ENCODE results near the gene YARS1. TPM values are rescaled to one million over a fixed set of nuclear protein-coding genes. Genes with fewer than 3 reads are reported as not detected.

Gene YARS1
- polyA plus RNA-seq, 2 of the 4 experiments (the other 2 are of a cell fraction), result 92.5 to 103 TPM

DNA sequence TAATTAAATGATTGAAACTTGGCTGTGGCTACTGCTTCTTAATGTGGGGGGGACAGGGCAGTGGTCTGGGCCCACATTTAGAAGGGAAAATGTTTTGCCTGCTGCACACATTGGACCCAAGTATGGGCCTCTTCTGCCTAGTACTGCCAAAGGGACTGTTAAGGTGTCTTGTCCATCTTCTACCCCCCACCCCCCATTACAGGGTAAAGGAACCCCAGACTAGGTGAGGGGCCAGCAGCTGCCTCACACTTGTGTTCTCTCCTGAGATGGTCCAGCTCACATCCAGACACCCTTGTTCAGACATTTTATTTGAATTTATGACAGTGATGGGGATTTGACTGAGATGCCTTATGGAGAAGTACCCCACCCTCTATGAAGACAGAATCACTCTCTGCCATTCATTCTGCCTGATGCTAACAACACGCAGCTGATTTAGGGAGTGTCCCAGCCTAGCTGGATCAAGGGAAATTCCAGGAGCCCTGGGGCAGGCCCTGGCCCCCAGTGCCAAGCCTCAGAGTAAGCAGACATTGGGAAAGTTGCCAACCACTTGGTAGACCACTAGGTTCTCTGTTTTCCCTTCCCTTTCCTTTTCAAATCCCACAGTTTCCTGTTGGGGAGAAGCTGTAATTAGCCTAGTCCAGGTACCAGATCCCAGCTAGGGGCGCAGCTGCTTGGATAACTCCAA, 42.1 kb downstream of the YARS1 start:
- H3K9me3 ChIP-seq, result no peaks in the 10 kb centered on the region
- H3K4me1 ChIP-seq, result peaks cover 61% of the 10 kb centered on the region
- ChIA-PET POLR2A (interaction anchor here (0.5 to 2.0 kb wide), 5 partner anchors 14 to 482 kb away, joined by 3 to 8 read pairs (median 3); no protein-coding TSS in a partner anchor), CTCF (interaction anchor here (0.5 to 17.1 kb wide), 13 partner anchors 8 to 329 kb away, joined by 3 to 383 read pairs (median 4); partner anchors contain the start of gene SYNC)
- peak overlapping the region; percentile 58 for H3K4me2 ChIP-seq
- peak in 1 of 2 experiments; percentile 22; a peak in 3 of 6 replicates for ATAC-seq
- whole genome bisulfite sequencing (ENCODE audit: missing lambda C conversion rate), result 39% methylated on average over 2 of the region's 2 CpGs
- DNase-seq (ENCODE audit: low read depth in 1 of 2, low spot score in 1 of 2), result peak in 1 of 2 experiments; percentile 60
- TF ChIP-seq JUN (IDR thresholded peaks at IDR 0.05) (0 out of 5 replicates have a peak, but pooled peaks of 1 of the 2 experiments have one; percentile 6), GATA3 (IDR thresholded peaks at IDR 0.05; ENCODE audit: borderline replicate concordance) (no peak)
- no peak for FAIRE-seq
- H3K27ac ChIP-seq, result peak overlapping the region; percentile 61 to 80
- H3K4me3 ChIP-seq, result no peak overlapping the region

DNA sequence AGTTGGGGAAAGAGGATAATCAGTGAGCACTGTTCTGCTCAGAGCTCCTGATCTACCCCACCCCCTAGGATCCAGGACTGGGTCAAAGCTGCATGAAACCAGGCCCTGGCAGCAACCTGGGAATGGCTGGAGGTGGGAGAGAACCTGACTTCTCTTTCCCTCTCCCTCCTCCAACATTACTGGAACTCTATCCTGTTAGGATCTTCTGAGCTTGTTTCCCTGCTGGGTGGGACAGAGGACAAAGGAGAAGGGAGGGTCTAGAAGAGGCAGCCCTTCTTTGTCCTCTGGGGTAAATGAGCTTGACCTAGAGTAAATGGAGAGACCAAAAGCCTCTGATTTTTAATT, 42.7 kb downstream of the YARS1 start:
- H3K27ac ChIP-seq, result peak overlapping the region; percentile 61 to 80; a peak in 4 of 6 replicates
- ATAC-seq (no peak), FAIRE-seq (no peak), DNase-seq (ENCODE audit: low read depth in 1 of 2, low spot score in 1 of 2) (no peak)
- TF ChIP-seq MYC (IDR thresholded peaks at IDR 0.05; ENCODE audit: borderline replicate concordance, low read length) (no peak), ZFP36 (IDR thresholded peaks at IDR 0.05; ENCODE audit: borderline replicate concordance, partially characterized antibody) (no peak), ZNF302 (CRISPR knock-in tag; IDR thresholded peaks at IDR 0.05) (no peak), GATA3 (IDR thresholded peaks at IDR 0.05; ENCODE audit: borderline replicate concordance) (no peak), POLR2AphosphoS2 (conservative IDR thresholded peaks at IDR 0.05; ENCODE audit: low read length) (no peak)
- ChIA-PET CTCF (interaction anchor here (0.6 to 17.1 kb wide), 15 partner anchors 8 to 374 kb away, joined by 3 to 383 read pairs (median 12); partner anchors contain the start of gene SYNC), POLR2A (interaction anchor here (1.1 to 2.0 kb wide), 2 partner anchors 62 to 70 kb away, joined by 3 to 8 read pairs; no protein-coding TSS in a partner anchor)
- H3K4me1 ChIP-seq, result peaks cover 68% of the 10 kb centered on the region
- no peak overlapping the region for H3K4me3 ChIP-seq
- H3K9me3 ChIP-seq, result no peaks in the 10 kb centered on the region
- peak overlapping the region; percentile 58; the same call in 1 of the 3 replicates for H3K4me2 ChIP-seq

DNA sequence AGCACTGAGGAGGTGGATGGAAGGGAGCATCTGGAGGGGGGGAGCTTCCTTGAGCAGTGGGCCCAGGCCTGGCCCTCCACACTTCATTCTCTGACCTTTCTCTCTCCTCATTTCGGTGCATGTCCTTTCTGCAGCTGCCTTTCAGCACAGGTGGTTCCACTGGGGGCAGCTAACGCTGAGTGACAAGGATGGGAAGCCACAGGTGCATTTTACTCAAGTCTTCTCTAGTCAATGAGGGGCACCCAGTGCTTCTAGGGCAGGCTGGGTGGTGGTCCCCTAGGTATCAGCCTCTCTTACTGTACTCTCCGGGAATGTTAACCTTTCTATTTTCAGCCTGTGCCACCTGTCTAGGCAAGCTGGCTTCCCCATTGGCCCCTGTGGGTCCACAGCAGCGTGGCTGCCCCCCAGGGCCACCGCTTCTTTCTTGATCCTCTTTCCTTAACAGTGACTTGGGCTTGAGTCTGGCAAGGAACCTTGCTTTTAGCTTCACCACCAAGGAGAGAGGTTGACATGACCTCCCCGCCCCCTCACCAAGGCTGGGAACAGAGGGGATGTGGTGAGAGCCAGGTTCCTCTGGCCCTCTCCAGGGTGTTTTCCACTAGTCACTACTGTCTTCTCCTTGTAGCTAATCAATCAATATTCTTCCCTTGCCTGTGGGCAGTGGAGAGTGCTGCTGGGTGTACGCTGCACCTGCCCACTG, 43.2 kb downstream of the YARS1 start:
- POLR2A ChIA-PET, result interaction anchor here (1.6 to 2.0 kb wide), 2 partner anchors 62 to 123 kb away, joined by 6 to 8 read pairs; partner anchors contain the start of gene RBBP4
- Histone ChIP-seq H3K4me1 (peaks cover 73% of the 10 kb centered on the region), H3K27ac (peak overlapping the region; percentile 61 to 80; a peak in 5 of 6 replicates), H3K4me3 (no peak overlapping the region), H3K4me2 (no peak overlapping the region), H3K9me3 (no peaks in the 10 kb centered on the region)
- TF ChIP-seq ESRRA (IDR thresholded peaks at IDR 0.05; ENCODE audit: borderline replicate concordance, low read length) (no peak), BCL3 (IDR thresholded peaks at IDR 0.05) (no peak), POLR2AphosphoS2 (conservative IDR thresholded peaks at IDR 0.05; ENCODE audit: low read length) (0 out of 2 replicates have a peak, but pooled peaks have one; percentile 73)
- TF ChIP-seq, protein P1, sequence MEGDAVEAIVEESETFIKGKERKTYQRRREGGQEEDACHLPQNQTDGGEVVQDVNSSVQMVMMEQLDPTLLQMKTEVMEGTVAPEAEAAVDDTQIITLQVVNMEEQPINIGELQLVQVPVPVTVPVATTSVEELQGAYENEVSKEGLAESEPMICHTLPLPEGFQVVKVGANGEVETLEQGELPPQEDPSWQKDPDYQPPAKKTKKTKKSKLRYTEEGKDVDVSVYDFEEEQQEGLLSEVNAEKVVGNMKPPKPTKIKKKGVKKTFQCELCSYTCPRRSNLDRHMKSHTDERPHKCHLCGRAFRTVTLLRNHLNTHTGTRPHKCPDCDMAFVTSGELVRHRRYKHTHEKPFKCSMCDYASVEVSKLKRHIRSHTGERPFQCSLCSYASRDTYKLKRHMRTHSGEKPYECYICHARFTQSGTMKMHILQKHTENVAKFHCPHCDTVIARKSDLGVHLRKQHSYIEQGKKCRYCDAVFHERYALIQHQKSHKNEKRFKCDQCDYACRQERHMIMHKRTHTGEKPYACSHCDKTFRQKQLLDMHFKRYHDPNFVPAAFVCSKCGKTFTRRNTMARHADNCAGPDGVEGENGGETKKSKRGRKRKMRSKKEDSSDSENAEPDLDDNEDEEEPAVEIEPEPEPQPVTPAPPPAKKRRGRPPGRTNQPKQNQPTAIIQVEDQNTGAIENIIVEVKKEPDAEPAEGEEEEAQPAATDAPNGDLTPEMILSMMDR (IDR thresholded peaks at IDR 0.05), result no peak
- 0 out of 6 replicates have a peak, but pooled peaks of 1 of the 2 experiments have one; percentile 2 for ATAC-seq
- FAIRE-seq, result no peak
- 84% methylated on average over 7 of the region's 7 CpGs for WGBS (ENCODE audit: missing lambda C conversion rate)
- CTCF ChIA-PET, result interaction anchor here (0.6 to 17.1 kb wide), 27 partner anchors 9 to 373 kb away, joined by 3 to 383 read pairs (median 9); partner anchors contain the start of gene SYNC
- no peak for DNase-seq (ENCODE audit: low read depth in 1 of 2, low spot score in 1 of 2)

DNA sequence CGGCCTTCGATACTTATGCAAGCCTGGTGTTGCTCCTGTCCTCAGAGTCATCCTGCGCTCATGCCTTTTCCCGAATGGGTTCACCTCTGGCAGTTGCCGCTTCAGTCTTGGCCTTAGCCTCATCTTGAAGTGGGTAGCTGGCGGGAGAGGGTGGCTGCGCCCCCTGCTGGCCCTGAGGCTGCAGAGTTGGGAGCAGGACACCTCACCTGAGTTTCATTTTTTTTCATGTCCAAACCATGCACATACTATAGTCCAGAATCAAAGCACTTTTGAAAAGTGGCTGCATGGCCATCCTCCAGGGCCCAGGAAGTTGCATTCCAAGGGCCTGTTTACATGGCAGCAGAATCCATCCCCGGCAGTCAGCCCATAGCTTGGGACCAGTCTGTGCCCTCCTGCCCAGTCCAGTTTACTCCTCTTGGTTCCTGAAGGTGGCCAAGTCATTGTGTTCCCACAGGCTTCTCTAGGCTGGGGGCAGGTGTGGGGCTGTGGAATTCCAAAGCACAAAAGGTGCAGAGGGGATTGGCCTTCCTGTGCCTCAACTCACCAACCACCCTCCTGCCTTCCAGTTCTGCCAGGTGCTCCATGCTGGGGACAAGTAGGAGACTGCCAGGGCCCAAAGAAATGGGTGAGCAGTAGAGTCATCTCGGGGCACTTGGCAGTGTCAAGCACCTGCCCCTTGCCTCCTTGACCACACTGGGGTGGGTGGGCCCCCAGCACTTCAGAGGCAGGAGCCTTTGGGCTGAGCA, 44.0 kb downstream of the YARS1 start:
- ChIA-PET POLR2A (interaction anchor here (1.5 to 1.6 kb wide), 2 partner anchors 61 to 122 kb away, joined by 6 to 9 read pairs; partner anchors contain the start of gene RBBP4), CTCF (interaction anchor here (0.6 to 17.1 kb wide), 32 partner anchors 10 to 372 kb away, joined by 3 to 383 read pairs (median 7); partner anchors contain the start of gene SYNC)
- no peak for FAIRE-seq
- H3K9me3 ChIP-seq, result no peaks in the 10 kb centered on the region
- H3K4me3 ChIP-seq, result no peak overlapping the region
- peak; percentile 76 to 82 for DNase-seq (ENCODE audit: low read depth in 1 of 2, low spot score in 1 of 2)
- H3K4me1 ChIP-seq, result peaks cover 80% of the 10 kb centered on the region
- peak overlapping the region; percentile 28 to 99; a peak in 5 of 6 replicates for H3K27ac ChIP-seq
- H3K4me2 ChIP-seq, result 0 out of 3 replicates have a peak overlapping the region, but pooled peaks have one; percentile 5
- ATAC-seq, result peak; percentile 59 to 83
- WGBS (ENCODE audit: missing lambda C conversion rate), result 5% methylated on average over 7 of the region's 9 CpGs
- no peak for TF ChIP-seq BHLHE40 (IDR thresholded peaks at IDR 0.05; ENCODE audit: low read depth, low read length)
- no peak for TF ChIP-seq EHMT2 (IDR thresholded peaks at IDR 0.05; ENCODE audit: low read depth)
- TF ChIP-seq RAD21 (conservative IDR thresholded peaks at IDR 0.05 in 1 of 2, IDR thresholded peaks at IDR 0.05 in 1 of 2), result peak; percentile 87 to 88
- no peak for TF ChIP-seq BCL3 (IDR thresholded peaks at IDR 0.05)
- TF ChIP-seq RNF2 (IDR thresholded peaks at IDR 0.05; ENCODE audit: borderline replicate concordance, low read depth), result no peak
- TF ChIP-seq, protein P1 (IDR thresholded peaks at IDR 0.05), result peak; percentile 88
- TF ChIP-seq ZFP36 (IDR thresholded peaks at IDR 0.05; ENCODE audit: borderline replicate concordance, partially characterized antibody), result no peak
- no peak for TF ChIP-seq KDM5A (IDR thresholded peaks at IDR 0.05)
- no peak for TF ChIP-seq FOSB (CRISPR knock-in tag; IDR thresholded peaks at IDR 0.05)

All from A549 (cell line).